ENCODE results near the gene SPATS2. TPM values are rescaled to one million over a fixed set of nuclear protein-coding genes. Genes with fewer than 3 reads are reported as not detected.

Gene SPATS2
- total RNA-seq, 4 donors from 2014 or later, result 10.5 to 39.3 (median 21.0) TPM

GRCh38 chr12:49413010-49413409 lies 45.7 kb downstream of the SPATS2 start:
- H3K27ac ChIP-seq, result no peak overlapping the region
- H3K9me3 ChIP-seq, result no peaks in the 10 kb centered on the region
- intact Hi-C loops (cut with DNase I; ENCODE audit: low total_unique reads) (no loop called here), in situ Hi-C loops (cut with MboI; ENCODE audit: low pct_ligation_motif_present in 1 of 4, low pct_unique_long_range_greater_than_20kb in 1 of 4, low sequenced_read_pairs in 3 of 4) (no loop called here)
- H3K27me3 ChIP-seq, result no peaks in the 10 kb centered on the region
- DNase-seq, result no peak
- 82 to 89% methylated on average over 5 to 6 of the region's 6 CpGs for WGBS, 2 donors (ENCODE audit: low coverage in 1 of 2)
- no peaks in the 10 kb centered on the region for H3K36me3 ChIP-seq
- TF ChIP-seq POLR2AphosphoS5 (IDR thresholded peaks at IDR 0.05), result no peak
- TF ChIP-seq, protein P1, sequence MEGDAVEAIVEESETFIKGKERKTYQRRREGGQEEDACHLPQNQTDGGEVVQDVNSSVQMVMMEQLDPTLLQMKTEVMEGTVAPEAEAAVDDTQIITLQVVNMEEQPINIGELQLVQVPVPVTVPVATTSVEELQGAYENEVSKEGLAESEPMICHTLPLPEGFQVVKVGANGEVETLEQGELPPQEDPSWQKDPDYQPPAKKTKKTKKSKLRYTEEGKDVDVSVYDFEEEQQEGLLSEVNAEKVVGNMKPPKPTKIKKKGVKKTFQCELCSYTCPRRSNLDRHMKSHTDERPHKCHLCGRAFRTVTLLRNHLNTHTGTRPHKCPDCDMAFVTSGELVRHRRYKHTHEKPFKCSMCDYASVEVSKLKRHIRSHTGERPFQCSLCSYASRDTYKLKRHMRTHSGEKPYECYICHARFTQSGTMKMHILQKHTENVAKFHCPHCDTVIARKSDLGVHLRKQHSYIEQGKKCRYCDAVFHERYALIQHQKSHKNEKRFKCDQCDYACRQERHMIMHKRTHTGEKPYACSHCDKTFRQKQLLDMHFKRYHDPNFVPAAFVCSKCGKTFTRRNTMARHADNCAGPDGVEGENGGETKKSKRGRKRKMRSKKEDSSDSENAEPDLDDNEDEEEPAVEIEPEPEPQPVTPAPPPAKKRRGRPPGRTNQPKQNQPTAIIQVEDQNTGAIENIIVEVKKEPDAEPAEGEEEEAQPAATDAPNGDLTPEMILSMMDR (IDR thresholded peaks at IDR 0.05), result no peak
- no peak for TF ChIP-seq EP300 (IDR thresholded peaks at IDR 0.05; ENCODE audit: low read depth)
- TF ChIP-seq POLR2A (IDR thresholded peaks at IDR 0.05), result no peak
- peaks cover 0 to 11% (median 1%) of the 10 kb centered on the region in 4 donors for H3K4me1 ChIP-seq
- no peak overlapping the region for H3K4me3 ChIP-seq

DNA sequence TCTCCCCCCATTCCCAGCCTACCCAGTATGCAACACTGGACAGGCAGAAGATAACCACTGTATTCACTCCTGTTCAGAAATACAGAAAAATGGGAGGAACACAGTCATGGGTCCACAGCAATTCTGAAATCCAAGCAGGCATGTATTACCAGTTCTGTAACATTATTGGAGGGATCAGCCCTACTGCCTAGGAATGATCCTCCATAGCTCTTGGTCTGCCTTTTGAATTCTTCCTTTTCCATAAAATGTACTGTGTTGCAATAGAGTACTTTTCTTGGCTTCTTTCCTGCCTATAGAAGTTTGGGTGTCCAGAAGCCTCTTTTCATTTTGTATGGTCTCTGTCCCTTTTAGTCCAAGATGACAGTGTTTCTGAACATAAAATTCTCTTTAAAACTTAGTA lies 46.5 kb downstream of the SPATS2 start:
- Histone ChIP-seq H3K36me3 (no peaks in the 10 kb centered on the region), H3K4me3 (no peak overlapping the region), H3K9me3 (no peaks in the 10 kb centered on the region), H3K27me3 (no peaks in the 10 kb centered on the region), H3K4me1 (peaks cover 0 to 11% (median 1%) of the 10 kb centered on the region in 4 donors), H3K27ac (no peak overlapping the region)
- in situ Hi-C loops (cut with MboI; ENCODE audit: low pct_ligation_motif_present in 1 of 4, low pct_unique_long_range_greater_than_20kb in 1 of 4, low sequenced_read_pairs in 3 of 4) (no loop called here), intact Hi-C loops (cut with DNase I; ENCODE audit: low total_unique reads) (no loop called here)
- TF ChIP-seq POLR2AphosphoS5 (IDR thresholded peaks at IDR 0.05) (no peak), EP300 (IDR thresholded peaks at IDR 0.05; ENCODE audit: low read depth) (no peak), POLR2A (IDR thresholded peaks at IDR 0.05) (no peak)
- TF ChIP-seq, protein P1 (IDR thresholded peaks at IDR 0.05), result no peak
- no peak for DNase-seq

GRCh38 chr12:49414364-49414763 lies 47.1 kb downstream of the SPATS2 start:
- intact Hi-C loops (cut with DNase I; ENCODE audit: low total_unique reads), result no loop called here
- TF ChIP-seq POLR2A (IDR thresholded peaks at IDR 0.05) (no peak), POLR2AphosphoS5 (IDR thresholded peaks at IDR 0.05) (no peak), EP300 (IDR thresholded peaks at IDR 0.05; ENCODE audit: low read depth) (no peak)
- TF ChIP-seq, protein P1 (IDR thresholded peaks at IDR 0.05), result no peak

GRCh38 chr12:49415521-49415970 lies 48.3 kb downstream of the SPATS2 start:
- H3K27me3 ChIP-seq, result no peaks in the 10 kb centered on the region
- no peak overlapping the region for H3K4me3 ChIP-seq
- TF ChIP-seq POLR2A (IDR thresholded peaks at IDR 0.05) (no peak), EP300 (IDR thresholded peaks at IDR 0.05; ENCODE audit: low read depth) (no peak), POLR2AphosphoS5 (IDR thresholded peaks at IDR 0.05) (no peak)
- TF ChIP-seq, protein P1 (IDR thresholded peaks at IDR 0.05), result no peak
- no peak for DNase-seq
- 93 to 100% methylated on average over 3 of the region's 3 CpGs for WGBS, 2 donors (ENCODE audit: low coverage in 1 of 2)
- in situ Hi-C loops (cut with MboI; ENCODE audit: low pct_ligation_motif_present in 1 of 4, low pct_unique_long_range_greater_than_20kb in 1 of 4, low sequenced_read_pairs in 3 of 4) (no loop called here), intact Hi-C loops (cut with DNase I; ENCODE audit: low total_unique reads) (no loop called here)
- H3K9me3 ChIP-seq, result no peaks in the 10 kb centered on the region
- H3K36me3 ChIP-seq, result no peaks in the 10 kb centered on the region
- no peak overlapping the region for H3K27ac ChIP-seq
- peaks cover 0 to 12% (median 3%) of the 10 kb centered on the region in 4 donors for H3K4me1 ChIP-seq

More at GRCh38 chr12:49414364-49414763, 47.1 kb downstream of the SPATS2 start:
- no peaks in the 10 kb centered on the region for H3K9me3 ChIP-seq
- in situ Hi-C loops (cut with MboI; ENCODE audit: low pct_ligation_motif_present in 1 of 4, low pct_unique_long_range_greater_than_20kb in 1 of 4, low sequenced_read_pairs in 3 of 4), result no loop called here
- no peak for DNase-seq
- H3K4me1 ChIP-seq, result peaks cover 0 to 11% (median 1%) of the 10 kb centered on the region in 4 donors
- H3K4me3 ChIP-seq, result no peak overlapping the region
- H3K27ac ChIP-seq, result no peak overlapping the region
- no peaks in the 10 kb centered on the region for H3K36me3 ChIP-seq
- WGBS, 2 donors (ENCODE audit: low coverage in 1 of 2), result 72% methylated on average over 2 of the region's 2 CpGs; no CpG with 5 or more reads in 1 of the 2 donors
- H3K27me3 ChIP-seq, result no peaks in the 10 kb centered on the region

Data from transverse colon (tissue), 4 donors.